Hindlimb muscle (tissue), 1 donor: ENCODE measurements around the gene CS. TPM values are rescaled to one million over a fixed set of nuclear protein-coding genes. Genes with fewer than 3 reads are reported as not detected.
A peak's percentile ranks its signal among the peaks of the same experiment; 100 is the strongest.
"Not testable (repeated sequence)": the region's sequence is repeated elsewhere in the genome, so short reads cannot be mapped to it uniquely, and the experiment has no call there.

Experiments
- DNase-seq: peaks from one replicate; pipeline ENCODE4 v3.0.0-alpha.2; 2013
- polyA plus RNA-seq: library from polyadenylated mRNA; unstranded; fragments of 120-200 nt; gene quantifications from one replicate; pipeline ENCODE4 v1.2.1, GENCODE V29; 2013; ENCODE audit not compliant: insufficient read length

Gene CS
- polyA plus RNA-seq, 1 donor: 232 TPM

DNA sequence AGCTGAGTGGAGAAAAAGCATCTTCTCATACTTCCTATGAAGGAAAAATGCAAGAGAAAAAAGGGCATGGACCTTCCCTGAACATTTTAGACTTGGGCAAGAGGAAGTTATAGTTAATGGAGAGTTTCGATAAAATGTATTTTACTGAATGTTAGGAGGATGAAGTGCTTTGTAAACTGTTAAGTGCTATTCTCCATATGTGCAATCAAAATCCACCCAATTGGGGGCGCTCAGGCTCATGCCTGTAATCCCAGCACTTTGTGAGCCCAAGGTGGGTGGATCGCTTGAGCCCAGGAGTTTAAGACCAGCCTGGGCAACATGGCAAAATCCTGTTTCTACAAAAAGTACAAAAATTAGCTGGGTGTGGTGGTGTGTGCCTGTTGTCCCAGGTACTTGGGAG is 17.5 kb upstream of the CS start:
- no peak for DNase-seq

DNA sequence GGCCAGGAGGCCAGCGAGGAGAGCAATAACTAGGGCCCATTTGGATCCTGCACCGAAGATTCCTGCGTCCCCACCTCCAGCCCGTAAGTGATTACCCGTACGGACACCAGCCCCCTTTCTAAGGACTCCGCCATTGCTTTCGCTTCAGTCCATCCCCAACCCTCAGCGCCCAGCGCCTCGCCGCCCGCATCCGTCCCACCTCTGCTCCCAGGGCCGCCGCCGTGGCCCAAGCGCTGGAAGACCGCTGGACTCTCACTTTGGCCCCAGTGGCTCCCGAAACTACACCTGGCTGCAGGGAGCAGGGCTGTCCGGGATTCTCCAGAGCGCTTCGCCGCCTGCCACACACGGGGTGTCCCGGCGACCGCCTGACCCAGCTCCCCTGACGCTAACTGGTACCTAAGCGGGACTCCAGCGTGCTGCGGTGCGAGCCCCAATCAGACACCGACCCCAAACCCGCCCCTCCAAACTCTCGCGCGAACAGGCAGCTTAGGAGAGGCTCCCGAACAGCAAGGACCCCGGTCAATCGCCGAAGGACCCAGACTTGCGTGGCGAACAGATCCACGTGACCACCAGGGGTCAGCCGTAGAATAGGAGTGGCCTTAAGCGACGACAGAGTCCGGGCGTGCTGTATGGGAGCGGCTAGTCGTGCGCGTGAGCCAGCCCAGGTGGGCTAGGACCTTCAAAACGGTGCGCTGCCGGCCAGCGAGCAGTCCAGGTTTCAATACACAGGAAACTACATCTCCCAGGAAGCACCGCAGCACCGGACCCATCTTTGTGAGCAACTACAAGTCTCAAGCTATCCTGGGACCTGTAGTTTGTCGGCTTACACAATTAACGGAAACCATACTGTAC is 15.7 kb upstream of the CS start, which contains the start of gene CNPY2:
Gene CNPY2, minus strand, starts transcription at position 367 of the 852 bp plus-strand sequence. CDS start 771 bp downstream, outside the sequence.
- DNase-seq: peak; percentile 96

DNA sequence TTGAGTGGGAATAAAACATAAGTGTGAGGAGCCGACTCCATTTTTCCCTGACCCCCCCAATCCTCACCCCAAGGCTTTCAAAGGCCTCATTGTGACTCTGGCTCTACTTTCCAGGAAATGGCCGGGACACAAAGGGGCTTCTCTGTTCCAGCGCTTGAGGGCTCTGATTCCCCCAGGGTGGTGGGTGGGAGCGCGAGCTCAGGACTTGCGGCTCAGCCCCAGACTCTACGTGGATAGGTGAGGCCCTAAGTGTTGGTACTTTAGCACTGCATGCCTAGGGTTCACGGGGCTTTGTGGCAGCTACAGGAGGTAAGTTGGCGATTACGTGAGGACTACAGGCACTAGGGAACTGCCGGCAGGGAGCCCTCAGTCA is 15.1 kb upstream of the CS start:
- peak; percentile 14 for DNase-seq

DNA sequence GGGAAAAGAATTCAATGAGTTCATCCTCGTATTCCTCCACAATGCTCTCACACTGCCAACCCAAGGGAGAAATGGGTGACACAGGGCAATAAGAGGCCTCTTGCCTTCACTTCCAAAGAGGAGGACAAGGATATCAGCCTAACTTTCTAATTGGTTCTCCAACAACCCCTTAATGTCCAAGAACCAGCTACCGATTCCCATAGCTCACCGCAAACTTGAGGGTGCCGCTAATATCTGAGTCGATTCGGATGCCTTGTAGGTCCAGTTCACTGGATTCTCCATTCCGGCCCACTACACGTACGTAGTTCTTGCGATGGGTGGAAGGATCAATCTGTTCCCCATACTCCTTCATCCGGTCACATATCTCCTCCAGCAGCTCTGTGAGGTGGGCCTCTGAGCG is 10.9 kb upstream of the CS start:
- DNase-seq: no peak

DNA sequence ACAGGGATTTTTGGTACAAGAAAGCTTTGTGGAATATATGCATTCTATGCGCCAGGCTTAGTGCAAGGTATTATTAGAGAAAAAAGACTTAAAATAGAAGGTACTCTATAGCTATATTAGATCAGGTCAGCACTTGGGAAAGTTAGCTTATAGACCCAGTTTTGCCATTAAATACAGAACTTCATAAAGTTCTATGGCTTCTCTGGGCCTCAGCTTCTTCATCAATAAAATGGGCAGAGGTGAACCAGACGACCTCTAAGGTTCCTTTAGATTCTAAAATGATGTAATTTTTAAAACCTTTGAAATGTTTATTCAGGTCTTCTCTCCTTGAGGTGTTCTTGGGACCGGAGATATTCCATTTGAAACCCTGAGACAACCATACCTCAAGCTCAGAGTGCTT is 8.6 kb upstream of the CS start:
- DNase-seq: no peak

DNA sequence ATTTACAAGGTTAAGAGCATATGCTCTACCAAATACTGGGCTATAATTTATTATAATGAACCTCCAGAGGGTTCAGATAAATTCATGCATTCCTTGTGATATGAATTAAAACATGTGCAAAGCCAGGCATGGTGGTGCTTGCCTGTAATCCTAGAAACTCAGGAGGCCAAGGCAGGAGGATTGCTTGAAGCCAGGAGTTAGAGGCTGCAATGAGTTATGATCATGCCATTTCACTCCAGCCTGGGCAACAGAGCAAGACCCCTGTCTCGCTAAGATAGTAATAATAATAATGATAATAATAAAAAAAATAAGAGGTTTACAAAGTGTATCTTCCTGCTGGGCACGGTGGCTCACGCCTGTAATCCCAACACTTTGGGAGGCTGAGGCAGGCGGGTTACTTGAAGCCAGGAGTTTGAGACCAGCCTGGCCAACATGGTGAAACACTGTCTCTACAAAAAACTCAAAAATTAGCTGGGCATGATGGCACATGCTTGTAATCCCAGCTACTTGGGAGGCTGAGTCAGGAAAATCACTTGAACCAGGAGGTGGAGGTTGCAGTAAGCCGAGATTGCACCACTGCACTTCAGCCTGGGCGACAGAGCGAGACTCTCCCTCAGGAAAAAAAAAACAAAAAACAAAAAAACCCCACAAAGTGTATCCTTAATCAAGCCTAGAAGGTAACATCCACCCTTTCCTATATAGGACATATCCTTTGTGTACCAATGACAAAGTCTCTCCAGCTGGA is 7.3 kb upstream of the CS start:
- no peak for DNase-seq

DNA sequence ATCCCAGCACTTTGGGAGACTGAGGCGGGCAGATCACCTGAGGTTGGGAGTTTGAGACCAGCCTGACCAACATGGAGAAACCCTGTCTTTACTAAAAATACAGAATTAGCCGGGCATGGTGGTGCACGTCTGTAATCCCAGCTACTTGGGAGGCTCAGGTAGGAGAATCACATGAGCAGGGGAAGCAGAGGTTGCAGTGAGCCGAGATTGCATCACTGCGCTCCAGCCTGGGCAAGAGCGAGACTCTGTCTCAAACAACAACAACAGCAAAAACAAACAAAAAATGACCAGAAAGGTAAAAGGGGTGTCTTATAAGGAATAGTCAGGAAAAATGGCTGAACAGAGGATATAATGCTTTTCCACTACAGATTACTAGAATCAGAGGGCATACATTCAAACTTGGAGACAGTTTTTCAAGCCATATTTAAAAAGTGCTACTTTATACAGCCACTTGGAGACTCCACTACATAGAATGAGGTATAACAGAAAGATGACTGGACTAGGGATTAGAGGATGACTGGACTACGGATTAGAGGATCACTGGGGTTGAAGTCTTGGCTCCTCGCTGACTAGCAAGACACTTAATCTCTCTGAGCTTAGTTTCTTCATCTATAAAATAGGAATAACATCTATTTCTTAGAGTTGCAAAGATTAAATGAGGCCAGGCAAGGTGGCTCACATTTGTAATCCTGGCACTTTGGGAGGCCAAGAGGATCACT is 4.9 kb upstream of the CS start:
- DNase-seq: no peak

DNA sequence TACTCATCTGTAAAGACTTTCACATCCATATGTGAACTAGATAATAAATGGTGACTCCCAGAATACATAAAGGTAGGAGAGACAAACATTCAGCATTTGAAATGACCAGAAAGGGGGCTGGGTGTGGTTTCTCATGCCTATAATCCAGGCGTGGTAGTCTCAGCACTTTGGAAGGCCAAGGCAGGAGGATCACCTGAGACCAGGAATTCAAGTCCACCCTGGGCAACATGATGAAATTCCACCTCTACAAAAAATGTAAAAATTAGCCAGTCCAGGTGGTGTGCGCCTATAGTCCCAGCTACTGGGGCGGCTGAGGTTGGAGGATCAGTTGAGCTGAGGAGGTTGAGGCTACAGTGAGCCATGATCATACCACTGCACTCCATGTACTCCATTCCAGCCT is 4.1 kb upstream of the CS start:
- no peak for DNase-seq

DNA sequence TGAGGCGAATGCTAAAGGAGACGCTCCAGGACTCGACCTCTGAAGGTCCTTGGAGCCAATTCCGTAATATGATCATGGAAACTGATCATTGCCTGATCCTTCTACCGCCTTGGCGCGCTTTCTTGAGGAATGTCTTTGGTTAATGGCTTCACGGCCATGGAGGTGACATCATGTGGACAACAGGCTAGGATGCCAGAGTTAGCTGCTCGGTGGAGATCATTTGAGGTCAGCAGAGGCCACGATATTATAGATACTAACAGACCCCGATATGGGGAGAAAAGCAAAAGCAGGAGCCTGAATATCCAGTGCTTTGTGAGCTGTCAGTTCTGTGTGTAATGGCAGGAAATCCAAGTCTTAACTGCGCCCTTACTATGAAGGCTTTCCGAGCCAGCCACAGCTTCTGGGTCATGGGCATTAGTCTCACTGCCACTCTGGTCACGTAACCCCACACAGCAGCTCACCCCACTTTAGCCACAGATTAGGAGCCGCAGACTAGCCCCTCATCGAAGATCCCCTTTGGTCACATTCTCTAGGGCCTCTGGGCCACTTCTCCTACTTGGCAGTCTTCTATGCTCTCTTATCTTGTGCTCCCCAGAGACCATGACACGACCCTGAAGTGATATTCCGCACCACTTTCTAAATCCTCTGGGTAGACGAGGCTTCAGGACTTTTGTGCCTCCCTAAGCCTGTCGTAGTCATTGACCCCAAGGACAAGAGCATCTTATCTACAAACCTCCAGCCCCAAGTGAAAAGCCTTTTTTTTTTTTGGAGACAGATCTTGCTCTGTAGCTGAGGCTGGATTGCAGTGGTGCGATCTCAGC is 724 bp upstream of the CS start:
- DNase-seq: no peak

DNA sequence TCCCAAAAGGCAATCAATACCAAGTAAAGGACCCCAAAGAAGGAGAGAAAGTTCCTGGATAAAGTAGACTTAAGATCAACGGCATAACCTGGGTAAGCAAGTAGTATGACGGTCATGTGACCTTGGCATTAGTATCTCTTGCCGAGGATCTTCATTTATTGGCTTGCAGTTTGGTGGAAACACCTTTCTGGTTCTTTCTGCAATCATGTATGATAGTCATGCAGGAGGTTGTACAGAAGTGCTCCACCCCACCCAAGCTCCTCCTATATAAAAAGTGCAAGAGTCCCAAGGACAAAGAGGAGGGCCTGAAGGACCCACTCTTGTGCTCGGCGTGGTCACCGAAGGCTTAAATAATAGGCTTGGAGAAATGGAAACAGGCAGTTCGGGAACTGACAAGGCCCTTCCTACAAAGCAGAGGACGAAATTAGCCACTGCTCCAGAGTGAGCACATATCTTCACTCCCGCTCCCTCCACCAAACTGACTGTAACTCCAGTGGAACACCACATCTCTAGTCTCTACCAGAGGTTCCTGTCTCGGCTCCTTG is 750 bp downstream of the CS start:
- no peak for DNase-seq

DNA sequence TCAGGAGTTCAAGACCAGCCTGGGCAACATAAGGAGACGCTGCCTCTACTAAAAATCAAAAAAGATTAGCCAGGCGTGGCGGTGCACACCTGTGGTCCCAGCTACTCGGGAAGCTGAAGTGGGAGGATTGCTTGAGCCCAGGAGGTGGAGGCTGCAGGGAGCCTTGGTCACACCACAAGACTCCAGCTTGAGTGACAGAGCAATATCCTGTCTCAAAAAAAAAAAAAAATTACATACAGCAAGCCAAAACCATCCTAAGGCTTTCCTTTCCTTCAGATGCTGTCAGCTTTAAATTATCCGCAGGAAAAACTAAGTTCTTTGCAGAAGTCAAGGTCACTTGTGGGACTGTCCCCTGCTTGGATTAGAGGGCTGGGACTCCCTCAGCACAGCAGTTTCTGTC is 1.3 kb downstream of the CS start:
- no peak for DNase-seq

DNA sequence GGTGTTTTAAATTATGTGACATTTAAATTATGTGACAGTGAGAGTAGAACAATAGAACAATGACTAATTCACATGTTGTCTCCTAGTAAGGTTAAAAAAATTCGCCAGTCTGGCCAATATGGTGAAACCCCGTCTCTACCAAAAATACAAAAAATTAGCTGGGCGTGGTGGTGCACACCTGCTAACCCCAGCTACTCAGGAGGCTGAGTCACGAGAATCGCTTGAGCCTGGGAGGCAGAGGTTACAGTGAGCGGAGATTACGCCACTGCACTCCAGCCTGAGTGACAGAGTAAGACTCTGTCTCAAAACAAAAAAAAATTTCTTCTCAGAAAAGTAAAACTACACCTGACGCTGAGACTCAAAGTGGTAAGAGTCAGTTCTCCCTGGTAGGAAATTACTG is 2.7 kb downstream of the CS start:
- no peak for DNase-seq

DNA sequence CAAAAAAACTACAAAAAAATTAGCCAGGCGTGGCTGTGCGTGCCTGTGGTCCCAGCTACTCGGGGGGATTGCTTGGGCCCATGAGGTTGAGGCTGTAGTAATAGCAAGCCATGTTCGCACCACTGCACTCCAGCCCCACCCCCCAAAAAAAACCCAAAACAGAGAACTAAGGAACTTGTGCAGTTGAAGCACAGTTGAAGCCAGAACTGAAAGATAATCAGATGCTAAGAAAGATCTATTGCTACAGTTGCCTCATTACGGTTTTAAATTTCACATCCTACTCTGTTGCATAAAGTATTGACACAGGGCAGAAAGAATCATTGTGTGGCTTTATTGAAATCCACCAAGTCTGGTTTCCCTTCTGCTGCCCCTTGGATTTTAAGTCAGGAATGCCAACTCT is 3.8 kb downstream of the CS start:
- no peak for DNase-seq

DNA sequence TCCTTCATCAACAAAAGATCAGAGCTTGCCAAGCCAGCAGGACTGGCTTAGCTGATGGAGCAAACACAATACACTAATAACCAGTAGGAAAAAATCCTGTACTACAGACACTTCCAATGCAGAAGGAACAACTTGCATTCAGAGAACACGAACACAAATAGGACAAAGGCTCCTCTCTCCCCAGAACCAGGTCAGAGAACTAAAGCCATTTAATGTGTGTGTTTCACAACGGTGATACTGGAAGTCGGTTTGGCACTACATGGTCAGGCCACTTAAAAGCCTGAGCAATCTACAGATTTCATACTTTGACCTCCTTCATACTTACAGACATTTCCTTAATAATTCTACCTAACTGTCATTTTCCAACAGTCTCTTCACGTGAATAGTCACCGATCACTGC is 6.3 kb downstream of the CS start:
- no peak for DNase-seq

DNA sequence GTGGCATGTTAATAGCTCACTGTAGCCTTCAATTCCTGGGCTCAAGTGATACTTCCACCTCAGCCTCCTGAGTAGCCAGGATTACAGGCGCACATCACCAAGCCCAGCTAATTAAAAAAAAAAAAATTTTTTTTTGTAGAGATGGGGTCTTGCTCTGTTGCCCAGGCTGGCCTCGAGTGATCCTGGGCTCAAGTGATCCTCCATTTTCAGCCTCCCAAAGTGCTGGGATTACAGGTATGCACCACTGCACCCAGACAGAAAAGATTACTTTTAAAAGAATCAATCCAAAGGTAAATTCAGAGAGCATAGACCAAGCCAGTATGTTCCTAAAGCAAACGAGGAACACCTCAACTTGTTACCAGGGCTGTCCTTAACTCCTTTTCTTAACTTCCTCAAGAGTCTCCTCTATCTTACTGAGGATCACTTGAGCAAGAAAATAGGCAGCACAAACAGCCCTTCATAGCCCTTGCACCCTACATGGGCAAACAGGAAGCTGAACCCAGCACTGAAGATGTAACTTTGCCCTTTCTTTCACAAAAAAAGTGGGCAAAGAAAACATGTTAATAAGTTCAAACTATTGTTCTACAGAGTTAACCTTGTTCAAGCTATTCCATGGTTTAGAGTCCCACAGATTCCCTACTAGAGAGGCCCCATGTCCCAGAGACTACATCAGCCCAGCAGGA is 11.3 kb downstream of the CS start:
- no peak for DNase-seq

DNA sequence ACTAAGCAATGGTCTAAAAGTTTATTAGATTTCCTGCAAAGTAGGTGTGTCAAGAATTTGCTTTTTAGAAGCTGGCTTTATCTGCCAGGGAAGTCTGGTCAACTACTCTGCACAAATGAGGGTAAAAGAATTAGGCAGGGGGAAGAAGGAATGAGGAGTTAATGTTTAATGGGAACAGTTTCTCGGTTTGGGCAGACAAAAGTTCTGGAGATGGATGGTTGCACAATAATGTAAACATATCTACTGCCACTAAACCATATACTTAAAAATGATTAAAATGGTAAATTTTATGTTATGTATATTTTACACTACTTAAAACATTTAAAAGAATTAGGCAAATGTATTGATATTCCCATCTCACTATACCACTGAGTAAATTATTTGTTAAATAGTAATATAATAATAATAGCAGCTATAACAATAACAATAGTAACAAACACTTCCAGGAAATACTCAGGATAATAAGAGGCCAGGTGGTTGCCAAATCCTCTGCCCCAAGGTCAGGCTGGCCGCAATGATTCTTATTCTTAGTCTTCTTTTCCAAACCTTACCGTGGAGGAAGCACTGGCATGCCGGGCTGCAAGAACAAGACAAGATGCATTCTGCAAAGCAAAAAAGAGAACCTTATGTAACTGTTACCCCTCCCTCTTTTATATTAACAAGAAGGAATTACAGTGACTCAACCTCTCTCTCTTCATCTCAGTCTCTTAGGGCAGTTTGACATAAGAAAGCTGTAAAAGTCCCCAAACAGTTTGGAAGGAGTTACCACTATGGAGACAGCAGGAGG is 13.9 kb downstream of the CS start:
- DNase-seq: no peak

DNA sequence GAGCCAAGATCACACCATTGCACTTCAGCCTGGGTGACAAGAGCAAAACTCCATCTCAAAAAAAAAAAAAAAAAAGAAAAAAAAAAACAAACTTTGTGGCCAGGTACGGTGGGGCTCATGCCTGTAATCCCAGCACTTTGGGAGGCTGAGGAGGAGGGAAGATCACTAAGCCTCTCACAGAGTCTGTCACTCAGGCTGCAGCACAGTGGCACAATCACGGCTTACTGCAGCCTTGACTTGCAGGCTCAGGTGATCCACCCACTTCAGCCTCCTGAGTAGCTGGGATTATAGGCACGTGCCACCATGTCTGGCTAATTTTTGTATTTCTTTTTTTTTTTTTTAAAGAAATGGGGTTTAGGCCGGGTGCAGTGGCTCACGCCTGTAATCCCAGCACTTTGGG is 15.9 kb downstream of the CS start:
- not testable (repeated sequence) for DNase-seq

DNA sequence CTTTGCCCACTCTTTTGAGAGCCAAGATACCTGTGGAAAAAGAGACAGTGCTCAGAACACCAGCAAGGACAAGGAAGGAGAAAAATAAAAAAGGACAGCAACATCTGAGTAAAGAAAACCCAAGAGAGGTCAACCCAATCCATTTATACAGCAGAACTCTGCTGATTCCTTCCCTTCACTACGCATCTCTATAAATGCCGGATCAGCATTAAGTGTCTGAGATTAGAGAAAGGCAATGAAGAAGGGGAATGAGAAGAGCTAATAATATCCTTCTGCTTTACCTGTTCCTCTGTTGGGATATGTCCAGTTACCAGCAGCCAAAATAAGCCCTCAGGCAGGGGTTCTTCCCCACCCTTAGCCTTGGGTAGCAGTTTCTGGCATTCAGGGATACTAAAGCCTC is 17.6 kb downstream of the CS start:
- DNase-seq: no peak

DNA sequence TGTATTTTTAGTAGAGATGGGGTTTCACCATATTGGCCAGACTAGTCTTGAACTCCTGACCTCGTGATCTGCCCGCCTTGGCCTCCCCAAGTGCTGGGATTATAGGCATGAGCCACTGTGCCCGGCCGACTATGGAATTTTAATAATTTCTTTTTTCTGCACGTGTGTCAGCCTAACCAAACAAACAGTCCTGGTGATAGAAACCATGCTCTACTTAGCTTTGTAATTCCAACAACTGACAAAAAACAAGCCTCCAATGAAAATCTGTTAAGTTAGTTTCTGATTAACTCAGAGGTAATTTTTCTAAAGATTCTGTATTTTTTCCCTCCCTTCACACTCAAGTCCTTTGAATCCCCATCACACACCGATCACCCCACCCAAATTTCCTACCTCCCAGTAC is 18.1 kb downstream of the CS start:
- DNase-seq: no peak

DNA sequence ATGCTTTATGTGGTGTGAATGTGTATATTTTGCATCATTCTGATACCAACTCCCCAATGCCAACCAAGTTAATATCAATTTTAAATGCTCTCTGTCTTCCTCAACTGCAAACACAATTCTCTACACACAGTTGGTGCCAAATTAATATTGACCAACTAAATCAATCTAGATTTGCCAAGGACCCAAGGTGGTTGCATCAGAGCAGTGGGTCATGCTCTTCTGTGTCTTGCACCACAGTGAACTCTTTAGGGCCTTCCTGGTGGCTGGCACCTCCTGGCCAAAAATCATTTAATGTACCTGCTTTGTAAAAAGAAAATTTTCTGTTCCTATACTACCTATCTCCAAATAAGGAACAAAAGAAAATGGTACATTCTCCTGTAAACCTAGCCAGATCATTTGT is 19.3 kb downstream of the CS start:
- no peak for DNase-seq

DNA sequence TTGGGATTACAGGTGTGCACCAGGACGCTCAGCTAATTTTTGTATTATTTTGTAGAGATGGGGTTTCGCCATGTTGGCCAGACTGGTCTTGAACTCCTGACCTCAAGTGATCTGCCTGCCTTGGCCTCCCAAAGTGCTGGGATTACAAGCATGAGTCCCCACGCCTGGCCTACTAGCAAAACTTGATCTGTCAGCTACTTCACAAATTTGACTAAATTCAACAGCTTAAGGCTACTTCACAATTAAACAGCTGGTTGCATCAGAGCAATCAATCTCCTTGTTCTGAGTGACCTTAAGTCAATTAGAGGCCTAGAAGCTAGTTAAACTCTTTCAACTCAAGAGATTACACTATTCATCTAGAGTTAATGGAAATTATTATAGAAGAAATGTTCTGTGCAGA is 21.2 kb downstream of the CS start:
- DNase-seq: no peak
